Measurements from ENCODE around the gene TBC1D10B. TPM values are rescaled to one million over a fixed set of nuclear protein-coding genes. Genes with fewer than 3 reads are reported as not detected.

TBC1D10B gene
- total RNA-seq, 1 experiment from 2014 or later = 36.0 TPM

- ChIA-PET CTCF (no interaction called here), POLR2A (ENCODE audit: unreplicated experiment) (no interaction called here)
- Histone ChIP-seq H3K79me2 (ENCODE audit: low read length) (peaks cover 20% of the 10 kb centered on the region), H3K27me3 (ENCODE audit: low read length) (no peaks in the 10 kb centered on the region), H3F3A (ENCODE audit: low read length, unreplicated experiment) (no peaks in the 10 kb centered on the region), H3K4me2 (ENCODE audit: low read length) (no peak overlapping the region), H3K27ac (ENCODE audit: low read length) (no peak overlapping the region), H3K4me1 (ENCODE audit: insufficient read depth, low read length) (0 out of 2 replicates have a peak, but pooled peaks cover 4% of the 10 kb centered on the region), H3K9me2 (replicated peaks; ENCODE audit: low read length) (no peaks in the 10 kb centered on the region), H2AFZ (ENCODE audit: low read length) (no peak overlapping the region), H4K20me1 (ENCODE audit: low read length) (no peaks in the 10 kb centered on the region), H3K36me3 (ENCODE audit: low read depth, low read length) (no peaks in the 10 kb centered on the region), H3K9me3 (ENCODE audit: low read length) (no peaks in the 10 kb centered on the region), H3K4me3 (ENCODE audit: low read length) (no peak overlapping the region), H3K9ac (ENCODE audit: low read length) (no peak overlapping the region)
- intact Hi-C loops (cut with micrococcal nuclease) = no loop called here
- DNase-seq (no peak), ATAC-seq (no peak)
- TF ChIP-seq CTCF (conservative IDR thresholded peaks at IDR 0.05; ENCODE audit: low read depth, low read length) = no peak
- TF ChIP-seq EZH2phosphoT487 (IDR thresholded peaks at IDR 0.05; ENCODE audit: borderline replicate concordance, low read length) = no peak
- TF ChIP-seq EZH2 (IDR thresholded peaks at IDR 0.05; ENCODE audit: low read length, unreplicated experiment) = no peak
- BruUV-seq (replicated peaks) = no TSS peak
These were observed 28.6 kb upstream of the TBC1D10B start for GRCh38 chr16:30398661-30399434.

- ATAC-seq (no peak), DNase-seq (no peak)
- Histone ChIP-seq H3K9me3 (ENCODE audit: low read length) (no peaks in the 10 kb centered on the region), H3K27ac (ENCODE audit: low read length) (no peak overlapping the region), H3F3A (ENCODE audit: low read length, unreplicated experiment) (no peaks in the 10 kb centered on the region), H3K9ac (ENCODE audit: low read length) (no peak overlapping the region), H4K20me1 (ENCODE audit: low read length) (no peaks in the 10 kb centered on the region), H3K36me3 (ENCODE audit: low read depth, low read length) (no peaks in the 10 kb centered on the region), H3K4me2 (ENCODE audit: low read length) (no peak overlapping the region), H3K79me2 (ENCODE audit: low read length) (peaks cover 20% of the 10 kb centered on the region), H3K9me2 (replicated peaks; ENCODE audit: low read length) (no peaks in the 10 kb centered on the region), H3K4me3 (ENCODE audit: low read length) (no peak overlapping the region), H3K4me1 (ENCODE audit: insufficient read depth, low read length) (0 out of 2 replicates have a peak, but pooled peaks cover 4% of the 10 kb centered on the region), H2AFZ (ENCODE audit: low read length) (no peak overlapping the region), H3K27me3 (ENCODE audit: low read length) (no peaks in the 10 kb centered on the region)
- CTCF ChIA-PET = no interaction called here
- POLR2A ChIA-PET (ENCODE audit: unreplicated experiment) = no interaction called here
- intact Hi-C loops (cut with micrococcal nuclease) = no loop called here
- BruUV-seq (replicated peaks) = no TSS peak
- TF ChIP-seq CTCF (conservative IDR thresholded peaks at IDR 0.05; ENCODE audit: low read depth, low read length) (no peak), EZH2phosphoT487 (IDR thresholded peaks at IDR 0.05; ENCODE audit: borderline replicate concordance, low read length) (no peak), EZH2 (IDR thresholded peaks at IDR 0.05; ENCODE audit: low read length, unreplicated experiment) (no peak)
These were observed 27.7 kb upstream of the TBC1D10B start for GRCh38 chr16:30397776-30398660.

Measured in PC-3 (cell line).